Thyroid gland (tissue), 4 donors: Measurements from ENCODE around the gene CCDC136.

ENCODE experiments used
- POLR2A ChIP-seq, 2 donors: fragments of 450-650 bp; IDR thresholded peaks; one replicate each; pipeline ENCODE4 v1.6.1; 2017; ENCODE audit warnings: antibody characterized with exemption in 2 of 2, mild to moderate bottlenecking in 2 of 2, moderate library complexity in 1 of 2
- TF ChIP-seq, protein P1 (sequence below), 6 experiments: fragments of 200-600 bp in 3 of 6; fragments of 450-650 bp in 3 of 6; sonication (generic) in 3 of 6; IDR thresholded peaks; one replicate each; pipeline ENCODE4 v1.5.1; 2016 to 2019; ENCODE audit warnings: antibody characterized with exemption in 6 of 6, mild to moderate bottlenecking in 2 of 6, inconsistent platforms in 1 of 6, moderate library complexity in 1 of 6

- TF ChIP-seq, protein P1, sequence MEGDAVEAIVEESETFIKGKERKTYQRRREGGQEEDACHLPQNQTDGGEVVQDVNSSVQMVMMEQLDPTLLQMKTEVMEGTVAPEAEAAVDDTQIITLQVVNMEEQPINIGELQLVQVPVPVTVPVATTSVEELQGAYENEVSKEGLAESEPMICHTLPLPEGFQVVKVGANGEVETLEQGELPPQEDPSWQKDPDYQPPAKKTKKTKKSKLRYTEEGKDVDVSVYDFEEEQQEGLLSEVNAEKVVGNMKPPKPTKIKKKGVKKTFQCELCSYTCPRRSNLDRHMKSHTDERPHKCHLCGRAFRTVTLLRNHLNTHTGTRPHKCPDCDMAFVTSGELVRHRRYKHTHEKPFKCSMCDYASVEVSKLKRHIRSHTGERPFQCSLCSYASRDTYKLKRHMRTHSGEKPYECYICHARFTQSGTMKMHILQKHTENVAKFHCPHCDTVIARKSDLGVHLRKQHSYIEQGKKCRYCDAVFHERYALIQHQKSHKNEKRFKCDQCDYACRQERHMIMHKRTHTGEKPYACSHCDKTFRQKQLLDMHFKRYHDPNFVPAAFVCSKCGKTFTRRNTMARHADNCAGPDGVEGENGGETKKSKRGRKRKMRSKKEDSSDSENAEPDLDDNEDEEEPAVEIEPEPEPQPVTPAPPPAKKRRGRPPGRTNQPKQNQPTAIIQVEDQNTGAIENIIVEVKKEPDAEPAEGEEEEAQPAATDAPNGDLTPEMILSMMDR (IDR thresholded peaks at IDR 0.05), result no peak
- no peak for TF ChIP-seq POLR2A (IDR thresholded peaks at IDR 0.05)
These were observed 16.8 kb upstream of the CCDC136 start for GRCh38 chr7:128774921-128775320.
